SKM-1 treated with dmso at 0.1 percent for 144 hours (cell line): ENCODE data around the gene COL5A2.

Source experiments
- DNase-seq: peaks from one replicate; lab custom pipeline; 2025; ENCODE audit not compliant: unreplicated experiment; lab: John Stamatoyannopoulos, UW

Gene COL5A2

DNA sequence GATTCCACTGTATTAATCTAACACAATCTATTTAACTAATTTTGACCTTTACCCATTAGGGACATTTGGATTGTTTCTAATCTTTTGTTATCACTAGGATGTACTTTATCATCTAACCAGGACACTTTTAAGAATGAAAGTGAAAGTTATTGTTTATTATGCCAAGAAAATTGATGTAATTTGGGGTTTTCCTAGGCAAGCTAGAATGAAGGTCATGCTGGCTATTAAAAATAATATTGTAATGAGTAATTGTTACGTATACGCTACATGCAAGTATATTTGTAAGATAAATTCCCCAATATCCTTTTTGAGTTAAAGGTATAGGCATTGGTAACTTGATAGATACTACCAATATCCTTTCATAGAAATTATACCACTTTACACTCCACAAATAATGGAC lies 74.6 kb downstream of the COL5A2 start:
- DNase-seq: no peak

DNA sequence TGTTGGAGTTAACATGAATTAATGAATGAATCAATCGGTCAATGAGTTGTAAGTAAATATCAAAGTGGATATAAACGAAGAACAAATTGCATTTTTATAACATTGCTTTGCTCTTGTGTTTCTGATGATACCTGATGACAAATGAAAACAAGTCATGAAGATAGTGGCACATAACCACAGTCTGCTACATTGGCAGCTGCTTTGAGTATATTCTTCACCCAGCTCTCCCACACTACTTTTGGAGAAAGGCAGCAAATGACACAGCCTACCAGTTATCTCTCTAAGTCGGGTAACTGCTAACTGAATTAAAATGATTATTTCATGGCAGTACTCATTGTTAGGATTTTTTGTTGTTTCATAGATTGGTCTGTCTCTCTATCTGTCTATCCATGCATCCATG lies 76.8 kb downstream of the COL5A2 start:
- no peak for DNase-seq

- DNase-seq: no peak
Observed at GRCh38 chr2:189097934-189098333, 81.6 kb downstream of the COL5A2 start.

DNA sequence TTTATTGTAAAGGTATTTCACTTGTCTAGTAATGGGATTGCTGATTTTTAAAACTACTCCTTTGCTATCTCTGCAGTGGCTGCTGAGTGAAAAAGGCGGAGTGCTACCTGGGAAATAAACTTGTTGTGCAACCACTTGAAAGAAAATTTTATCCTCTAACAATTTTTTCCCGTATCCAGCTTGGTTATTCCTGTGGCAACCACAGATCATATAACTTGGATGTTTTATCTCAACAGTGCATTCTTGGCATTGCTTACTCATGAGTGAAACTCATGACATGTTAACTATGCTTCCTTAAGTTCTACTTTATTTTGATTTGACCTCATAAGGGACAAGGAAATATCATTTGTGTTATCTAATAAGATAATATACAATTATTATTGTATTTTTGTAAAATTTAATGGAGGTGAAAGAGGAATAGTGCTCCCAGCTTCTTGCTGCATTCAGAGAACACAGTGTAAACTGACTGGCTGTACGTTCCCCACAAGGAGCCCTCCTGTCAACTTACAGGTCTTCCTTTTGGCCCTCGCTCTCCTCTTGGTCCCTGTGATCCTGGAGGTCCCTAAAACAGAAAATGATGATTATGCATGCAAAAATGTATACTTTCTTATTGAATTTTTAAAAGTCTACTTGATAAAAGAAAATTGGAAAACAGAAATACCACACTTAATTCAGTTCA lies 82.7 kb downstream of the COL5A2 start:
- DNase-seq: no peak

GRCh38 chr2:189095101-189095500 lies 84.5 kb downstream of the COL5A2 start:
- DNase-seq: no peak

DNA sequence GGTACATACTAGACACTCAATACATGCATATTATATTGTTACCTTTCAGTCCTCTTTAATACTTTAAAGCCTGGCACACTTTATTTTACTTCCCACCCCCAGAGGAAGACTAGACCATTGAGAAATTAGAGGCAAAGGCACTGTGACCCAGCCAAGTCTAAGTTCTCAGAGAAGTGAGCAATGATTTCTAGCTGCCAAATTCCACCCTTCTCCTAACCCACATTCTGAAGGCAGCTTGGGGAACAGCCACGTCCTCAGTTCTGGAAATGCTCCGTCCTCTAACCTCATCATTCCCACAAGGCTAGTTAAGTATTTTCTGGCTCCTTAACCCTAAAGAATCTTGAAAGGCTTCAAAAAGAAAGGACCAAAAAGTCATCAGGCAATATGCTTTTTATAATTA lies 86.6 kb downstream of the COL5A2 start:
- DNase-seq: no peak

DNA sequence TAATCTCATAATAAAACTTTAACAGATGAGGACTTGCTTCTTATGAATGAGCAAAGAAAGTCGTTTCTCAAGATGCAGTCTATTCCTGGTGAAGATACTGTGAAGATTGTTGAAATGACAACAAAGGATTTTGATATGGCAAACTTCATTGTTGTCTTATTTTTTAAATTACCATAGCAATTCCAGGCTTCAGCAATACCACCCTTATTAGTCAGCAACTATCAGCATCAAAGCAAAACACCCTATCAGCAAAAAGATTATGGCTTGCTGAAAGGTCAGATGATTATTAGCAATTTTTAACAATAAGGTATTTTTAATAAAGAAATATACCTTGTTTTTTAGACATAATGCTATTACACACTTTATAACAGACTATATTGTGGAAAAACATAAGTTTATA lies 88.3 kb downstream of the COL5A2 start:
- no peak for DNase-seq

DNA sequence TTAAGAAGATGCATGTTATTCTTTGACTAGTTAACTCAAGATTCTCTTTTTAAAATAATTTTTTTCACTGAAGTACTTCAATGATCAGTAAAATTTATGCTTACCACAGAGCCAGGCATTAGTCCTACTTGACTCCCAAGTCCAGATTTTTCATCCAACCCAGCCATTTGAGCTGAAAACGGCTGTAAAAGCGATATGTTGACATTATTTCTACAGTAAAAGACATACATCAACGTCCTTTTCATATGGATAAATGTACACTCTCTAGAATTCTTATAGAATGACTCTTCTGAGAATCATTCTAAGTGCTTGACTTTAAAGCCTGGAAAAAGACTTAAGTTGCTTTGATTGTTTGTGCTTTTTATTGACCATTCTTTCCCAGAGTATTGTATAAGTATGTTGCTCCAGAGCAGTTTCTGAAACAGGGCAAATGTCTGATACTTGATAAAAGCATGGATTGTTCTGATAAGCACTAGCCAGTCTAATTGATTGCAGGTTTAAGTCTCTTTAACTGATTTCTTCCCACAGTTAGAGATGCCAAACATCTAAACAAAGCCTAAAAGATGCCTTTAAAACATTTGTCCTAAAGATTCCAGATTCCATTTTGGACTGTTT lies 90.9 kb downstream of the COL5A2 start:
- no peak for DNase-seq

GRCh38 chr2:189086710-189087109 lies 92.9 kb downstream of the COL5A2 start:
- no peak for DNase-seq

GRCh38 chr2:189086250-189086649 lies 93.3 kb downstream of the COL5A2 start:
- DNase-seq: no peak

- DNase-seq: no peak
Observed at GRCh38 chr2:189083606-189084005, 96.0 kb downstream of the COL5A2 start.

DNA sequence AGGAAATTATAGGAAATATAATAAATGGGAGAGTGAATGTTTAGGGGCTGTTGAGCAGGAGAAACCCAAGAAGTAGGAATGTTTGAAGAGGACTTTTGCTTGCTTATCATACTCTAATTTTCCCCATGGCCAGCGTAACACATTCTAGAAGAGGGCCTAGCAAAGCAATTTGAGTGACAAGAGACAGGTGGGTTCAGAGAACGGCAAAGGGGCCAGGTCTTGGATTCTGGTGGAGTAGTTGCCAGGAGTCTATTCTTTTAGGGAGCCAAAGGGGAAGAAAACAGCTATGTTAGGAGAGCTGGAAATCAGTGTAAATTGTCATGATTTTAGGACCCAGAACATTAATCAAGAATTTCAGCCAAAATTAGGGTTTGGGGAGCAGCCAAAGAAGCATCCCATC lies 96.5 kb downstream of the COL5A2 start:
- no peak for DNase-seq

- DNase-seq: no peak
Observed at GRCh38 chr2:189082376-189082975, 97.1 kb downstream of the COL5A2 start.

DNA sequence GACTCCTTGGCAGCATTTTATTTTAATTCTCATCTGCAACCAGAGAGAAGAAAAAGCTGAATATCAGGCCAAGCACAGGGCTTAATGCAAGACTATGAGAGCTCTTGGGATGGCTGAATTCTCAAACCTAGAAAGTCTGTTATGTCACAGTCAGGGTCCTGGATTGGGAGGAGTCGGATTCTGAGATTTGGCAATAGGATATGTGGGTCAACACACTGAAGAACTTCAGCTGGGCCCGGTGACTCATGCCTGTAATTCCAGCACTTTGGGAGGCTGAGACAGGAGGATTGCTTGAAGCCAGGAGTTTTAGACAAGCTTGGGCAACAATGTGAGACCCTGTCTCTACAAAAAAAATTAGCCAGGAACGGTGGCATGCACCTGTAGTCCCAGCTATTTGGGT lies 103.0 kb downstream of the COL5A2 start:
- no peak for DNase-seq

DNA sequence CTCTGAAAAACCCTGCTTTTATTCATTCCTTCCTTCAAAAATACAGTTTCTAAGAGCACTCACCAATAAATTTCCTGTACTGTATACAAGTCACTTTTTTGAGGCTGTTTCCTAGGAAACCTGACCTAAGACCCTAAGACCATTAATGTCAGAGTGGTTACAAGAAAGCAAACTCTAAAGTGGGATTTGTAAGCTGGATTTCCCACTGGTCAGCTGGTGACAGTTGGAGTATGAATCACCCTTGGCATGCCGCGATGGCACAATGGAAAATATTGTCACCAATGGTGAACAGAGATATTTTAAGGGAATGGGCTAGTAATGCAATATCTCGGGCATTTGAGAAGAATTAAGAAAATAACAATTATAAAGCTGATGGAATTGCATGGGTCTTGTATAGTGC lies 103.4 kb downstream of the COL5A2 start:
- no peak for DNase-seq

DNA sequence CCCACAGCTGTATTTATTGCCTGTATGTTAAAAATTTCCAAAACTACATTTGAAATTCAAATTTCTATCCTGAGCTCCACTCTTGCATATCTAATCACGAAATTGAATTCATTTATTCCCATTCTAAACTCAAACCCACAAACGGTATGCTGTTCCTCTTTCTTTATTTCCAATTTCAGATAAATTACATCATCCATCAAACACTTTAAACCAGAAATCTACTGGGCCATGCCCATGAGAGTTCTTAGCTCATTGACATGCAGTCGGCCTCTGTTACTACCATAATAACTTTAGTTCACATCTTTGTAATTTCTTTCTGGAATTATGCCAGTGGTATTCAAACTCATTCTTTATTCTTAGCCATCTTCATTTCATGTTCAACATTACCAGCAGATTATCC lies 105.1 kb downstream of the COL5A2 start:
- no peak for DNase-seq

GRCh38 chr2:189072036-189072435 lies 107.5 kb downstream of the COL5A2 start:
- DNase-seq: no peak

DNA sequence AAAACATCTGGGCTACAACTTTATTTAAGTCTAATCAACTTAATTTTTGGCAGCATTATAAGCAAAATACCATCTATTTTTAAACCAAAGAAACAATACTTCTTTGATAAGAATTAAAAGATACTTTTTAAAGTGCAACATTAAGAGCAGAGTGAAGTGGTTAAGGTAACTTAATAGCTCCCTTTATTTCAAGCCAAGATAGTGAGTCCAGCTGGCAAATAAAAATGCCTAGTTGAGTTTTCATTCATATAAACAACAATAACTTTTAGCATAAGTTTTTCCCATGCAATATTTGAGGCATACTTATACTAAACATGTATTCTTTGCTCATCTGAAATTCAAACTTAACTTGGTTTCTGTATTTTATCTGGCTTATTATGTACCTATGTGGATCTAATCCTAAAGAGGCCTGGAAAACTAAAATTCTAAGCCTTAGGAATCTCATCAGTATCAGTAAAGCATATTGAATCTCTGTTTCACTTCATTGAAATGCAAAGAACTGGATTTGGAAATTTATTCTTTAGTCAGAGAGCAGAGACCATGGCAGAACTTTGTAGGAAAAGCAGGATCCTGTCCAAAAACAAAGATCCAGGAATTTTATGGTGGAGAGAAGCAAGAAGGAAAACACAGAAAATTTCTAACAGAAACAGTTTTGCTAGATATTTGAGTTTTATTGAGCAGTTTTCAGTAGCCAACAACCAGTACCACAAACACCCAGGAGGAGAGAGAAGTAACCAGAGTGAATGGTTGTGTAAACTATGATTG lies 109.5 kb downstream of the COL5A2 start:
- no peak for DNase-seq

DNA sequence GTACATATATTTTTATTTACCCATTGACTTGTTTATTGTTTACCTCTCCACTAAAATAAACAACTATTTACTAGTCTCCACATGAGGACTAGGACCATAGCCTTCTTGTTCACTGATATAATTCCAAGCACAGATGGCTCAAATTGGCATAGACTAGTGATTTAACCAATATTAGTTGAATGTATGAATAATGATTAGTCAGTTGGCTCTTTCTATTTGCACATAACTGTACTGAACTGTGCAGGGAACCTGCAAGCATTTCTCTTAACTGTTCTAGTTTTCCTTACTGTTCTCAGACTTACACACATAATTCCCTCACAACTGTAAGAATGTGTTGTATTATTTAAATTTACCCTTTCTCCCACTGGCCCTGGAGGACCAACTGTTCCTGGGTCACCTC lies 113.5 kb downstream of the COL5A2 start:
- no peak for DNase-seq

- DNase-seq: no peak
Observed at GRCh38 chr2:189060096-189060642, 119.4 kb downstream of the COL5A2 start.

DNA sequence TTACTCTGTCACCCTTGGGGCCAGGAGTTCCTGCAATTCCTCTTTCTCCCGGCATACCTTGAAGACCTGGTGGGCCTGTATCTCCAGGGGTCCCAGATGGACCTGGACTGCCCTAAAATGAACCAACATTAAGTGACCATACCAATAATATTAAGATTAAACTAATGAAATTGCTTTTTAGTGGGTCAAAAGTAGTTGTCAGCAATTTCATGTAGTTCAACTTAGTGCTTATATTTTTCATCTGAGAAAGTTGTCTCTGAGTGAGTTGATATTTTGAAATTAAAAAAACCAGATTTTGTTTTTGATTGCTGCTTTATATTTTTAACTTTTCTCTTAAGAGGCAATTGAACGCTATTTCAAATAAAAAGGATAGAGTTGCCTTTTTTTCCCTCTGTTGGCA lies 122.2 kb downstream of the COL5A2 start:
- no peak for DNase-seq
